Muscle of leg (tissue), 16 donors: ENCODE measurements around the gene TREH. TPM values are rescaled to one million over a fixed set of nuclear protein-coding genes. Genes with fewer than 3 reads are reported as not detected.
"Not testable (repeated sequence)": the region's sequence is repeated elsewhere in the genome, so short reads cannot be mapped to it uniquely, and the experiment has no call there.

Source experiments
- DNase-seq: peaks from one replicate; pipeline ENCODE4 v3.0.0; 2013
- H3K27ac ChIP-seq: one replicate; pipeline ENCODE4 v1.5.1; 2013; ENCODE audit warnings: mild to moderate bottlenecking, low read length, control low read depth
- H3K27me3 ChIP-seq: one replicate; pipeline ENCODE4 v1.6.1; 2013; ENCODE audit warnings: low read length; ENCODE audit not compliant: control insufficient read depth, insufficient read depth
- H3K36me3 ChIP-seq: one replicate; pipeline ENCODE4 v1.6.1; 2013; ENCODE audit warnings: low read length; ENCODE audit not compliant: control insufficient read depth, insufficient read depth
- H3K4me1 ChIP-seq: one replicate; pipeline ENCODE4 v1.6.1; 2013; ENCODE audit warnings: low read length; ENCODE audit not compliant: control insufficient read depth, insufficient read depth
- H3K4me3 ChIP-seq: one replicate; pipeline ENCODE4 v1.5.1; 2013; ENCODE audit warnings: low read length, control low read depth
- H3K9me3 ChIP-seq: replicated peaks from 2 replicates; pipeline ENCODE4 v1.6.1; 2013; ENCODE audit warnings: low read depth, low read length; ENCODE audit not compliant: control insufficient read depth
- WGBS: methylation state at CpG from one replicate; pipeline ENCODE4 v1.1.5; 2013; ENCODE audit warnings: missing lambda C conversion rate; ENCODE audit not compliant: insufficient coverage; 5-methylcytosine and 5-hydroxymethylcytosine counted together
- long read RNA-seq, 11 donors: transcript quantifications; one replicate each; lab custom pipeline, GENCODE V29; 2026
- polyA plus RNA-seq, 8 donors: library from polyadenylated mRNA; unstranded; fragments of 120-200 nt; gene quantifications; one replicate each; pipeline versions ENCODE4 v1.2.1 to v1.2.3, GENCODE V29; 2013; ENCODE audit warnings: inconsistent platforms in 1 of 8, low replicate concordance in 1 of 8; ENCODE audit not compliant: insufficient read length in 8 of 8, insufficient read depth in 1 of 8
- total RNA-seq: library from RNA; stranded (reverse); fragments of 120-200 nt; gene quantifications from one replicate; pipeline ENCODE4 v1.2.4, GENCODE V29; 2013

TREH gene, protein sequence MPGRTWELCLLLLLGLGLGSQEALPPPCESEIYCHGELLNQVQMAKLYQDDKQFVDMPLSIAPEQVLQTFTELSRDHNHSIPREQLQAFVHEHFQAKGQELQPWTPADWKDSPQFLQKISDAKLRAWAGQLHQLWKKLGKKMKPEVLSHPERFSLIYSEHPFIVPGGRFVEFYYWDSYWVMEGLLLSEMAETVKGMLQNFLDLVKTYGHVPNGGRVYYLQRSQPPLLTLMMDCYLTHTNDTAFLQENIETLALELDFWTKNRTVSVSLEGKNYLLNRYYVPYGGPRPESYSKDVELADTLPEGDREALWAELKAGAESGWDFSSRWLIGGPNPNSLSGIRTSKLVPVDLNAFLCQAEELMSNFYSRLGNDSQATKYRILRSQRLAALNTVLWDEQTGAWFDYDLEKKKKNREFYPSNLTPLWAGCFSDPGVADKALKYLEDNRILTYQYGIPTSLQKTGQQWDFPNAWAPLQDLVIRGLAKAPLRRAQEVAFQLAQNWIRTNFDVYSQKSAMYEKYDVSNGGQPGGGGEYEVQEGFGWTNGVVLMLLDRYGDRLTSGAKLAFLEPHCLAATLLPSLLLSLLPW
- total RNA-seq (under 0.01 TPM), polyA plus RNA-seq (1 to 10 TPM in 2 of 8 donors, under 1 TPM in 6; 0.11 to 5.6 (median 0.22) TPM)
- long read RNA-seq, donor 1, result 0 reads
- long read RNA-seq, donor 2, result 0 reads
- long read RNA-seq, donor 3, result 0 reads
- long read RNA-seq, donor 4, result 0 reads
- long read RNA-seq, donor 5, result 0 reads
- long read RNA-seq, donor 6, result 0 reads
- long read RNA-seq, donor 7, result 0 reads
- long read RNA-seq, donor 8, result 0 reads
- long read RNA-seq, donor 9, result 0 reads
- long read RNA-seq, donor 10, result 0 reads
- long read RNA-seq, donor 11, result 0 reads

DNA sequence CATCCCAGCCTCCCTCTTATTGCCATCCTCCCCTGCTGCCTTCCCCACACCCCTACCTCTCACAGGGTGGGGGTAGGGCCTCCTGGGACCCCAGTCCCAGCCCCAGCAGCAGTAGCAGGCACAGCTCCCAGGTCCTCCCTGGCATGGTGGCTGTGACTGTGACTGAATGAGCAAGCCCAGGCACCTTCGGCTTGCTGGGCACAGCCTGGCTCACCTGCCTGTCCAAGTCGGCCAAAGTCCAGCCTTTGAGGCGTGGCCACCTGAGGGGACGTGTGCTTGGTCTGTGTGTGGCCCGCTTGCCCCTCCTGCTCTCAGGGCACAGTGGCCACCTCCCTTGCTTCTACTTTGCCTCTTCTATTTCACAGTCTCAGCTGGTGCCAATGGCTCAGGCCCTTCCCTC is at the start of gene TREH:
Gene TREH, minus strand, starts transcription at position 168 of the 400 bp plus-strand sequence. Its CDS starts 23 bp downstream, at position 145.
- Histone ChIP-seq H3K4me1 (no peaks in the 10 kb centered on the region), H3K9me3 (no peaks in the 10 kb centered on the region), H3K4me3 (no peak within 1 kb of the TSS), H3K27ac (no peak within 1 kb of the TSS), H3K36me3 (no peaks in the 10 kb centered on the region), H3K27me3 (peaks cover 2% of the 10 kb centered on the region)
- 77% methylated on average over 5 of the region's 5 CpGs for WGBS
- DNase-seq, result no peak

DNA sequence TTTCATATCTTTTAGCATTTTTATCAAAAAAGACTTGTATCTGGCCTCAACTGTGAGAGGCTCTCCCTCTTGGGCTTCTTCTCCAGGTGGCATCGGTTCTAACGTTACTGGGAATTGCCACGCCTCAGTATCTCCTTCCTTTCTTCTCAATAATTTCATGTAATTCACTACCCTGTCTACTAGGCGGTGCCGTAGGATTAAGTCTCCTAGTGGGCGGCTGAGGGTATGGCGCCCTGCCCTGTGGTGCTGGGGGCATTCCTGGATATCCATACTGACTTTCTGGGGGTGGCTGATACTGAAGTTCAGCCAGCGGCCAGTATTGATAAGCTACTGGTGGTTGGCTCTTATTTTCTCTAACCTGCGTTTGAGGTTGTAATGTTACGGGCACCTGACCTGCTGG is 48.7 kb upstream of the TREH start:
- H3K27me3 ChIP-seq, DNase-seq, H3K27ac ChIP-seq, H3K9me3 ChIP-seq, H3K4me1 ChIP-seq, H3K4me3 ChIP-seq, H3K36me3 ChIP-seq: not testable (repeated sequence)
- 93% methylated on average over 6 of the region's 10 CpGs for WGBS

DNA sequence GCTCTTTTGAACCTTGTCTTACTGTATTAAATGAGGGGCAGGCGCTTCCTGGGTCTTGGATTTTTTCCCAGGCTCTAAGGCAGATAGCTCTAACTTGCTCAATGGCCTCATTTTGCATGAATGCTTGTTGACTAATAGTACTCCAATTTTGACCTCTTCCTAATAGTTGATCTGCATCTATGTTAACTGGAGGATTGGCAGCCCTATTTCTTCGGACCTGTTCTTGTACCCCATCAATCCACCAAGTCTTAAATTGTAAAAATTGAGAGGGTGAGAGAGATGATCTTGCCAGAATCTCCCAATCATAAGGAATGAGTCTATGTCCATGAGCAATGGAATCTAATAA is 48.2 kb upstream of the TREH start:
- H3K9me3 ChIP-seq, H3K4me3 ChIP-seq, H3K27ac ChIP-seq, H3K36me3 ChIP-seq, H3K4me1 ChIP-seq, H3K27me3 ChIP-seq, DNase-seq: not testable (repeated sequence)
- WGBS, result no CpG with 5 or more reads among the region's 2 CpGs

GRCh38 chr11:118727001-118727720 is 47.7 kb upstream of the TREH start:
- WGBS, result 73% methylated on average over 2 of the region's 8 CpGs
- not testable (repeated sequence) for H3K27ac ChIP-seq, H3K36me3 ChIP-seq, H3K27me3 ChIP-seq, H3K4me3 ChIP-seq, H3K4me1 ChIP-seq, H3K9me3 ChIP-seq, DNase-seq

DNA sequence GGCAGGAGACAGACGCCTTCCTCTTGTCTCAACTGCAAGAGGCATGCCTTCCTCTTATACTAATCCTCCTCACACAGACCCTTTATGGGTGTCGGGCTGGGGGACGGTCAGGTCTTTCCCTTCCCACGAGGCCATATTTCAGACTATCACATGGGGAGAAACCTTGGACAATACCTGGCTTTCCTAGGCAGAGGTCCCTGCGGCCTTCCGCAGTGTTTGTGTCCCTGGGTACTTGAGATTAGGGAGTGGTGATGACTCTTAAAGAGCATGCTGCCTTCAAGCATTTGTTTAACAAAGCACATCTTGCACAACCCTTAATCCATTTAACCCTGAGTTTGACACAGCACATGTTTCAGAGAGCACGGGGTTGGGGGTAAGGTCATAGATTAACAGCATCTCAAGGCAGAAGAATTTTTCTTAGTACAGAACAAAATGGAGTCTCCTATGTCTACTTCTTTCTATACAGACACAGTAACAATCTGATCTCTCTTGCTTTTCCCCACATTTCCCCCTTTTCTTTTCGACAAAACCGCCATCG is 42.1 kb upstream of the TREH start:
- H3K4me3 ChIP-seq, H3K27me3 ChIP-seq, H3K27ac ChIP-seq, H3K4me1 ChIP-seq, H3K36me3 ChIP-seq, DNase-seq, H3K9me3 ChIP-seq: not testable (repeated sequence)
- WGBS, result no CpG with 5 or more reads among the region's 10 CpGs

- not testable (repeated sequence) for H3K9me3 ChIP-seq, H3K4me1 ChIP-seq, H3K27me3 ChIP-seq, H3K36me3 ChIP-seq, H3K27ac ChIP-seq, H3K4me3 ChIP-seq, DNase-seq
- no CpG with 5 or more reads among the region's 9 CpGs for WGBS
These were observed 41.3 kb upstream of the TREH start for GRCh38 chr11:118720740-118721139.

DNA sequence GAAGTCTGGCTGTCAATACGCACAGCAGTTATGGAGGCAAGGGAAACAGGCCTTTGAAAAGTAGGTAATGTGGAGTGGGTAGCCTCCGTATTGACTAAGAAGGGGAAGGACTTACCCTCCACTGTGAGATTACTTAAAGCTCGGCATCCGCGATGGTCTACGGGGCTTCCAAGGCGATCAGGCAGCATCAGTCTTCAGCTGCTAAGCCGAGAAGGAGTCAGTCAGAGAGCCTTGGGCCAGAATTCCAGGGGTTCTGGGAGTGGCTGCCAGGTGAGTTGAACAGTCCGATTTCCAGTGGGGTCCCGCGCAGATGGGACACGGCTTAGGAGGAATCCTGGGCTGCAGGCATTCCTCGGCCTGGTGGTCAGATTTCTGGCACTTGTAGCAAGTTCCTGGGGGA is 40.6 kb upstream of the TREH start:
- not testable (repeated sequence) for H3K4me1 ChIP-seq, DNase-seq, H3K9me3 ChIP-seq, H3K27ac ChIP-seq, H3K36me3 ChIP-seq, H3K27me3 ChIP-seq, H3K4me3 ChIP-seq
- WGBS, result 40% methylated on average over 6 of the region's 13 CpGs

DNA sequence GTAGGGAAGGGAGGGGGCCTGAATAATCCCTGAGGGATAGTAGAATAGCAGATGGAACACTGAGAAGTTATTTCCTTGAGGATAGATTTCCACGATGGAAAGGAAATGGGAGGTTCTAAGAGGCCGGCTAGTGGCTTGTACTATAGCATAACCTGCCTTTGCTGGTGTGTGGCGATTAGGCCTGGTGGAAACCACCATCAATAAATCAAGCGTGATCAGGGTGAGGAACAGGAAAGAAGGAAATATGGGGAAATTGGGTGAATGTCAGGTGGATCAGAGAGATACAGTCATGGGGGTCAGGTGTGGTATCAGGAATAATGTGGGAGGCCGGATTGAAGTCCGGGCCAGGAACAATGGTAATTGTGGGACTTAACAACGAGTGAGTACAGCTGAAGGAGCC is 39.1 kb upstream of the TREH start:
- not testable (repeated sequence) for H3K4me1 ChIP-seq

GRCh38 chr11:118717733-118718132 is 38.3 kb upstream of the TREH start:
- 77% methylated on average over 3 of the region's 4 CpGs for WGBS
- not testable (repeated sequence) for H3K4me3 ChIP-seq, H3K4me1 ChIP-seq, H3K27ac ChIP-seq, H3K9me3 ChIP-seq, DNase-seq, H3K36me3 ChIP-seq, H3K27me3 ChIP-seq

More for the DNA sequence above, 39.1 kb upstream of the TREH start:
- WGBS, result 65% methylated on average over 4 of the region's 7 CpGs
- H3K27ac ChIP-seq, DNase-seq, H3K9me3 ChIP-seq, H3K36me3 ChIP-seq, H3K4me3 ChIP-seq, H3K27me3 ChIP-seq: not testable (repeated sequence)

GRCh38 chr11:118717221-118717620 is 37.8 kb upstream of the TREH start:
- not testable (repeated sequence) for H3K27ac ChIP-seq, H3K4me1 ChIP-seq, H3K9me3 ChIP-seq, DNase-seq, H3K27me3 ChIP-seq, H3K36me3 ChIP-seq, H3K4me3 ChIP-seq
- WGBS, result 60% methylated on average over 1 of the region's 6 CpGs
